Measurements from ENCODE around the gene CRY2.

CRY2 gene

DNA sequence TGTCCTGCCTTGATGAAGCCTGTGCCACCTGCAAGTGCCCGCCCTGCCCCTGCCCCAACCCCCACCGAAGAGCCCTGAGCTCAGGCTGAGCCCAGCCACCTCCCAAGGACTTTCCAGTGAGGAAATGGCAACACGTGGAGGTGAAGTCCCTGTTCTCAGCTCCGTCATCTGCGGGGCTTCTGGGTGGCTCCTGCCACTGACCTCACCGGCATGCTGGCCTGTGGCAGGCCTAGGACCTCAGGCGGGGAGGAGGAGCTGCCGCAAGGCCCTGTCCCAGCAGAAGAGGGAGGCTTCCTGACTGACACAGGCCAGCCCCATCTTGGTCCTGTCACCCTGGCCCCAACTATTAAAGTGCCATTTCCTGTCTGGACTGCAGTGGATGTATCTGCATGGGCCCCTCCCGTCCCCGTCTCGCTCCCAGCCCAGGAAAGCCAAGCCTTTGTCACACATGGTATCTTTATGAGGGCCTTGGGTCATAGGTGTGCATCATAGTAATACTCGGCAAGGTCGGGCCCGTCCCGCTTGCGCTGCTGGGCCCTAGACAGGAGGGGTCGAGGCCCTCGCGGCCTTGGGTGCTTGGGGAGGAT is 58.9 kb downstream of the CRY2 start:
- no peak overlapping the region for H3K27ac ChIP-seq
- TF ChIP-seq, protein P1, sequence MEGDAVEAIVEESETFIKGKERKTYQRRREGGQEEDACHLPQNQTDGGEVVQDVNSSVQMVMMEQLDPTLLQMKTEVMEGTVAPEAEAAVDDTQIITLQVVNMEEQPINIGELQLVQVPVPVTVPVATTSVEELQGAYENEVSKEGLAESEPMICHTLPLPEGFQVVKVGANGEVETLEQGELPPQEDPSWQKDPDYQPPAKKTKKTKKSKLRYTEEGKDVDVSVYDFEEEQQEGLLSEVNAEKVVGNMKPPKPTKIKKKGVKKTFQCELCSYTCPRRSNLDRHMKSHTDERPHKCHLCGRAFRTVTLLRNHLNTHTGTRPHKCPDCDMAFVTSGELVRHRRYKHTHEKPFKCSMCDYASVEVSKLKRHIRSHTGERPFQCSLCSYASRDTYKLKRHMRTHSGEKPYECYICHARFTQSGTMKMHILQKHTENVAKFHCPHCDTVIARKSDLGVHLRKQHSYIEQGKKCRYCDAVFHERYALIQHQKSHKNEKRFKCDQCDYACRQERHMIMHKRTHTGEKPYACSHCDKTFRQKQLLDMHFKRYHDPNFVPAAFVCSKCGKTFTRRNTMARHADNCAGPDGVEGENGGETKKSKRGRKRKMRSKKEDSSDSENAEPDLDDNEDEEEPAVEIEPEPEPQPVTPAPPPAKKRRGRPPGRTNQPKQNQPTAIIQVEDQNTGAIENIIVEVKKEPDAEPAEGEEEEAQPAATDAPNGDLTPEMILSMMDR (conservative IDR thresholded peaks at IDR 0.05) = no peak

DNA sequence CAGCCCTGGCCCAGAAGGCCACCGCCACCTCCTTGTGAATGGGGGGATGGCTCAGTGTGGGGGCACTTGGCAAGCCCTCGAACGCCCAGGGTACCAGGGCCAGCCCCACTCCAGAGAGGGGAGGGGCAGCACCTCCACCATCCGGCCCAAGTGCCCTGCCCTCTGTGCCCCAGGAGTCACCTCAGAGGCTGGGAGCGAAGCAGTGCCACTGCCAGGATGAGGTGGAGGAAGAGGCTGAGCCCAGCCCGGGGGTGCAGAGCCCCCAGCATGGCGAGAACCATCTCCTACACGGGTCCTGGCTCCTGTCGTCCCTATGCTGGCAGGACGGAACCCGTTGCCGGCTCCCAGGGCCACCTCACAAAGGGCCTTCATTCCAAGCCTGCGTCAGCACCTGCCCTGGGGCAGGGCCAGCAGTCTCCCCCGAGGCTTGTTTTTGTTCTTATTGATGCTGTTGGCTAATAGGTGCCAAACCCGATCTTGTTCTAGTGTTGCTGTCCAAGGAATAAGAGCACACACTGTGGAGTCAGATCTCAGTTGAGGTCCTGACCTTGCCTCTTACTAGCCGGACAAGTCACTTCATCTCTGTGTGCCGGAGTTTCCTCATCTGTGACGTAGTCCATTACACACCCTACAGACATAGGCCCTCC is 59.8 kb downstream of the CRY2 start, which contains the start of gene FREY1:
FREY1 (minus strand) TSS at position 307 of the 647 bp plus-strand sequence; CDS start at position 281, 26 bp downstream.
- TF ChIP-seq, protein P1 (conservative IDR thresholded peaks at IDR 0.05) = no peak
- no peak within 1 kb of the TSS for H3K27ac ChIP-seq

DNA sequence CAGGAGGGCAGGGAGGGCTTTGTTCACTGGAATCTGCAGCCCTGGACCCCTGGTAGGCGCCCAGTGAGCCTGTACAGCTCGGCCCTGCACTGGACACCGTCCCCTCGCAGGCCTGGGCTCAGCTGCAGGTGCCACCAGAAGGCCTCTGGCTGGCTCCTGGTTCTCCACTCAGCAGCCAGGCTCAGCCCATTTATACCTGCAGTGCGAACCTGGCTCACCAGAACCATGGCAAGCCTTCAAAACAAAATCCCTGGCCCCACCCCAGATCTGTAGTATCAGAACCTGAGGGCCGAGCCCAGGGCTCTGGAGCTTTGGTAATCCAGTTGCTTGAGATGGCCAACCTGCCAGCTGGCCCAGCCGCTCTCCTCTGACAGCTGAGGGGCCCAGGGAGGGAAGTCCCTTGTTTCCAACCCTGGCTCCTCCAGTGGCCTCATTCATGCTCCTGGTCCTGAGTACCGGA is 60.7 kb downstream of the CRY2 start:
- no peak overlapping the region for H3K27ac ChIP-seq
- TF ChIP-seq, protein P1 (conservative IDR thresholded peaks at IDR 0.05) = no peak

DNA sequence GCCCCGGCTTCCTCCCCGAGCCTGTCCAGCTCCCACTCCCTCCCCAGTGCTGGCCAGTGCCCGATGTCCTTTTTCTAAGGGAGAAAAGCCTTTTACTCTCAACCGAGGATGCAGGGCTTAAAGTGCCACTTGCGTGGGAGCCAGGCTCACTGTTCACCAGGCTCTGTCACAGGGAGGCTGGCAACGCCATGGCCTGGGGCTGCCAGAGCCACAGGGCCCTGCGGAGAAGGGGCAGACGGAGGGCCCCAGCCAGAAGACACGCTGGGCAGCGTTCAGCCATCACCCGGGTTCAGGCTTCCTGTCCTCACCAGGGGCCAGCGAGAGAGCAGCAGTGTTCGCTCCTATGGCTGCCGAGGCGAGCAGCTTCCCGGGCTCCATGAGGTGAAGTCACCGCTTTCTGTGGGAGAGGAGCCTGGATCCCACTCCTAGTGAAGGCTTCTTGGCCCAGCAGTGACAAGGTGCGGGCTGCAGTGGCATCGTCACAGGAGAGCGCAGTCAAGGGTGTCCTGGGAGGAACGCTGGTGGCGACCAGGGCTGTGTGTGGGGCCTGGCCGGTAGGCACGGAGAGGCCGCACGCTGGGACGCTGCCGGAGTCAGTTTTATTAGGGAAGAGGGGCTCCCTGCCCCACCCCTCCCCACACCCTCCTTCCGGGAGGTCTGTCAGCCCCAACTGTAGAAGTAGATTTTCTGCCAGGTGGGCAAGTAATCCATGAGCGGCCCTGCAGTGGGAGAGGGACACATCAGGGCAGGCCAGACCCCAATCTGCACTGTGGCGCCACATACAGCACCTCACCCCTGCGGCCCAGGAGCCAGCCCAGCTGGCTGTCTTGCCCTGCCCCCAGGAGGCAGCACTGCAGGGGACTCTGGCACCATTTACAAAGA is 62.6 kb downstream of the CRY2 start:
- no peak overlapping the region for H3K27ac ChIP-seq

DNA sequence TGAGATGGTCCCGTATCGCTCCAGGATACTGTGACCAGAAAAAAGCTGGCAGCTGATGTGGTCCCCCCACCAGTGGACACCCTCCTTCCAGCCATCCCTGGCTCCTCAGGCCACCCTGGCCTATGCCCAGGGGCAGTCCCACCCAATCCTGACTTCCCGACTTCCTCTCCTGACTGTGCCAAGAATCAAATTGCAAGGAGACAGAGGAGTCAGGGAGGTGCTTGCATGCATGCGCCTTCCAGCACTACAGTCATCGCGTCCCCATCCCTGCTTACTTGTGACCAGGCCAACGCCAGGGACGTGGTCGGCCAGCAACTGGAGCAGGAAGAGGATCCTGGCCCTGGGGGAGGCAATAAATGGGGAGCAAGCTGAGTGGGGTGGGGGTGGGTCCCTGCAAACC is 63.3 kb downstream of the CRY2 start:
- no peak overlapping the region for H3K27ac ChIP-seq
- TF ChIP-seq, protein P1 (conservative IDR thresholded peaks at IDR 0.05) = no peak

More for the DNA sequence above, 62.6 kb downstream of the CRY2 start:
- TF ChIP-seq, protein P1 (conservative IDR thresholded peaks at IDR 0.05) = no peak

DNA sequence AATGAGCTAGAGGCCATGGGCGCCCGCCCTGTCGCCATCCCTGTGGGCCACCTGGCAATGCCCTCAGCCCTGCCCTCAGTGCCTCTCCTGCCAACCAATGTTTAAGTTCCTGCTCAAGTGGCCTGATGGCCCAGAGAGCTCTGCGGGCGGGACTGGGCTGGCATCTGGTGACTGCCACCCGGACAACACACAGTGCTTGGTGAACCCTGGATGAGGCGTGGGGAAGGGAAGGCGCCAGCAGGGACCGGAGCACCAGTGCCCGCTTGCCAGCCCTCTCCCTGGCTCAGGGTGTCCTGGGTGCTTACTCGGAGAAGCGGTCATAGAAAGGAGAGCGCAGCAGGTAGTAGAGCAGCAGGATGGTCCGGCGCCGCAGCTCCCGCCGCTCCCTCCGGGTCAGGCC is 66.2 kb downstream of the CRY2 start:
- TF ChIP-seq, protein P1 (conservative IDR thresholded peaks at IDR 0.05) = no peak
- H3K27ac ChIP-seq = no peak overlapping the region
